HG03060 (cell line): ENCODE data around the gene MTX1.
"Not testable (repeated sequence)": the region's sequence is repeated elsewhere in the genome, so short reads cannot be mapped to it uniquely, and the experiment has no call there.

Experiments
- ATAC-seq: cut with Tn5 transposase; IDR thresholded peaks from one replicate; pipeline ENCODE4 v1.9.1; 2021; ENCODE audit warnings: low read depth, moderate number of reproducible peaks; ENCODE audit not compliant: unreplicated experiment

The MTX1 gene

DNA sequence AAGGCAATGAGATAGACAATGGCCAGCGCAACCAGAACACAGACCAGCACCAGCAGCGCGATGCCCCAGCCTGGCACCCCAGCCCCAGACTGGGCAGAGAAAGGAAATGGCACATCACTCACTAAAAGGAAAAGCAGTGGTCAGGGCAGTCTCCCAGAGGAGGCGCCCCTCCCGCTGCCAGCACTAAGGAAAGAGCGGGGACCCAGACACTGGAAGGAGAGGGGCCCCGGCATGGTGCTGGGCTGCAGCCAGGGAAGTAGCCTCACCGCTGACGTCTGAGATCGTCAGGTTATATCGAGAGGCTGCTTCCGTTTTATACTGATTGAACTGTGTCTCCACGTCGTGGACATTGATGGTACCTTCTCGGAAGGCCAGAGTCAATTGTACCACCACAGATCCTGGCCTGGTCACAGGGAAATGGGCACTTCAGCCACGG is 21.0 kb upstream of the MTX1 start:
- no peak for ATAC-seq

DNA sequence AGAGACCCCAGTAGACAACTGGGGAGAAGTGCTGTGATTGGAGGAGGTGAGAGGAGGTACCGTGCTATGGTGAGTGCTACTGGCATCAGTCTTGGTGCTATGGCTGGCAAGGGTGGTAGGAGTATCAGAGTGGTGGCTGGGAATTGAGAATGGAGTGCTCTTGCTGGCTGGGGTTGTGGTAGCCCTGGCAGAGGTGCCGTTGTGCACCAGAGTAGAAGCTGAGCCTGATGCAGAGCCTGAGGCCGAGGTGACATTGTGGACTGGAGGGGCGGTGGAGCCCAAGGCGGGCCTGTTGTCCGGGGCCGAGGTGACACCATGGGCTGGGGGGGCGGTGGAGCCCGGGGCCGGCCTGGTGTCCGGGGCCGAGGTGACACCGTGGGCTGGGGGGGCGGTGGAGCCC is 20.2 kb upstream of the MTX1 start:
- ATAC-seq, result no peak

DNA sequence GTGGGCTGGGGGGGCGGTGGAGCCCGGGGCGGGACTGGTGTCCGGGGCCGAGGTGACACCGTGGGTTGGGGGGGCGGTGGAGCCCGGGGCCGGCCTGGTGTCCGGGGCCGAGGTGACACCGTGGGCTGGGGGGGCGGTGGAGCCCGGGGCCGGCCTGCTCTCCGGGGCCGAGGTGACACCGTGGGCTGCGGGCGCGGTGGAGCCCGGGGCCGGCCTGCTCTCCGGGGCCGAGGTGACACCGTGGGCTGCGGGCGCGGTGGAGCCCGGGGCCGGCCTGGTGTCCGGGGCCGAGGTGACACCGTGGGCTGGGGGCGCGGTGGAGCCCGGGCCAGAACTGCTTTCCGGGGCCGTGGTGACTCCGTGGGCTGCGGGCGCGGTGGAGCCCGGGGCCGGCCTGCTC is 18.6 kb upstream of the MTX1 start:
- ATAC-seq, result not testable (repeated sequence)

DNA sequence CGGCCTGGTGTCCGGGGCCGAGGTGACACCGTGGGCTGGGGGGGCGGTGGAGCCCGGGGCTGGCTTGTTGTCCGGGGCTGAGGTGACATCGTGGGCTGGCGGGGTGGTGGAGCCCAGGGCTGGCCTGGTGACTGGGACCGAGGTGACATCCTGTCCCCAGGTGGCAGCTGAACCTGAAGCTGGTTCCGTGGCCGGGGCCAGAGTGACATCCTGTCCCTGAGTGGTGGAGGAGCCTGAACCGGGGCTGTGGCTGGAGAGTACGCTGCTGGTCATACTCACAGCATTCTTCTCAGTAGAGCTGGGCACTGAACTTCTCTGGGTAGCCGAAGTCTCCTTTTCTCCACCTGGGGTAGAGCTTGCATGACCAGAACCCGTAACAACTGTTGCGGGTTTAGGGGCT is 16.6 kb upstream of the MTX1 start:
- ATAC-seq, result no peak

GRCh38 chr1:155192346-155193274 is 15.9 kb upstream of the MTX1 start:
- ATAC-seq, result no peak

DNA sequence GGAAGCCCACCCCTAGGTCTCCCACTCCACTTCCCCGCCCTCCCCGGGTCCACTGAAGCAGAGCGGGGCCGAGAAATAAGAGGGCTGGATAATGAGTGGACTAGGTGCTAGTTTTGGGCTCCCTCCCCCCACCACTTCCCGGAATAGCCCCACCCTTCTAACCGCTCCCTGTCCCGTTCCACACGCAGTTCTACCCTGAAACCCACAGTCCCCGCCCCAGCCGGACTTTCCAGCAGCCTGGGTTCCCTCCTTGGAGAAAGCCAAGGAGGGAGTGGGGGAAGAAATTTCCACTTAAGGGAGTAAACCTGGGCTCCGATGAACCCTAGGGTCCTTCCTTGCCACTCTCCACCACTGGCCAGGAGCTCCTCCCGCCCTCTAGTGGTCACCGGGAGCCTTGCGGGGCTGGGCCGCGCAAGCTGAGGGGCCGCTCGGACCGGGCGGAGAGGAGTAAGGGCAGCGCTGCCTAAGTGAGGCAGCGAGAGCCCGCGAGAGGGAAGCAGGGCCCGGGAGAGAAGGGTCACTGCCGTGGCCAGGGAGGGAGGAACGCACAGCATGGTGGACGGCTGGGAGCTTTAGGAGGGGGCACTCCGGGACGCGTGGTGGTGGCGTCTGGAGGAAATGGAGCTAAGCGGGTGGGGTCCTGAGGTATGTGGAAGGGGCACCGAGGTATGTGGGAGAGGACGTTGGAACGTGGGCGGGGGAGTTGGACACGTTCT is 15.1 kb upstream of the MTX1 start:
- no peak for ATAC-seq

DNA sequence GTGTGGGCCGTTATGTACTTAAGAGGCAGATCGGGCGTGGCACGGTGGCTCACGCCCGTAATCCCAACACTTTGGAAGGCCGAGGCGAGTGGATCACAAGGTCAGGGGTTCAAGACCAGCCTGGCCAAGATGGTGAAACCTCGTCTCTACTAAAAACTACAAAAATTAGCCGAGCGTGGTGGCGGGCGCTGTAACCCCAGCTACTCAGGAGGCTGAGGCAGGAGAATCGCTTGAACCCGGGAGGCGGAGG is 14.6 kb upstream of the MTX1 start:
- ATAC-seq, result not testable (repeated sequence)

- no peak for ATAC-seq
These were observed 13.0 kb upstream of the MTX1 start for GRCh38 chr1:155195201-155196102.

DNA sequence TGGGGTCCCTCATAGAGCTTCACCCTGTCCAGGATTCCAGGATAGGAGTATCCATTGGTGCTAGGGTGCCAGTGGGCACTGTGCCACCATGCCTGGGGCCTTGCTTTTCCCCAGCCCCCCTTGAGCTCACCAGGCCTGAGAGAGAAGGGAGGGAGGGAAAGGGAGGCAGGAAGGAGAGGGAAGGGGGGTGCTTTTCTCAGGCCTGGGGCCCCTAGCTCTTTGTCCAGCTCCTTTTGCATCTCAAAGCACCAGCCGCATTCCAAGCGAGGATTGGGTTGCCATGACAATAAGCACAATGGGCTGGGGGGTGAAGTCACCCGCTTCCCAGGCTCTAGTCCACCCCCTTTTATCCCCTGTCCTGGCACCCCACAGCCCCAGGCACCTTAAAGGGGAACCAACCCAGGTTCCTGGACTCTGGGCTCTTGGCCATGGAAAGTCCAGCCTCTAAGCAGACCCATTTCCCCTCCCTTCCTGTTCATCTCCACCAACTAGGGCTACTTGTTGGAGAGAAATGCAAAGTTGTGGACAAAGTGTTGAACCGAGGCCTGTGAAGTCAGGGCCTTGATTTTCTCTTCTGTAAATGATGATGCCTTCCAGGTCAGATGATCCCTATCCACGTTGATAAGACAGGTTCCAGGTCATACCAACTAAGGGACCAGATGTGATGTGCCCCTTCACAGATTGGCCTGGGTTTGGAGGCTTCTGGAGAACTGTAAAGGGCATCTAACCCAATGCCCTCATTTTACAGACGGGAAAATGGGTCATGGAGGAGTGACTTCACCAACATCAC is 12.2 kb upstream of the MTX1 start:
- ATAC-seq, result no peak

- ATAC-seq, result no peak
These were observed 11.4 kb upstream of the MTX1 start for GRCh38 chr1:155196893-155197638.

DNA sequence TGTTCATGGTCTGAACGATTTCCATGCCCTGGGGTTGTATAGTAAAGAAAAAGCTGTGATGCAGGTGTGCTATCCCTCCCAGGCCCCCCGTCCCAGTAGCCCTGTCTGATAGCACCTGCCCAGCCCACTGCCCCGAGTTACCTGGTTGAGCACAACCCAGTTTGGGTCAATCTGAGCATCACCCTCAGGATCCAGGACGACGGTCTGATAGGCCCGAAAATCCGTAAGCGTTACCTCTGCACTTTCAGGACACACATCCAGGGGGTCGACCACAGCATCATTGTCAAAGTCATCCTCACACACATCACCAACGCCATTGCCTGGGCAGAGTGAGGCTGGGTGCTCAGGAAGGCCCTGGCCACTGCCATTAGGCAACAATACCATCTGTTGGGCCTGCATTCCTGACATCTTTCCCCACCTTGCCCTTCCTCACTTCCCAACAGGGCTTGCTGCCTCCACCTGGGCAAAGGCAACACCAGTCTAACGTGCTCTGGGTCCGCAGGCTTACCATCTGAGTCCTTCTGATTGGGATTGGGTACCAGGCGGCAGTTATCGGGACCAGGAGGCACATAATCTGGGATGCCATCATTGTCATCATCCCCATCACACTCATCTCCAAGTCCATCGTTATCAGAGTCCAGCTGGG is 10.5 kb upstream of the MTX1 start:
- no peak for ATAC-seq

- ATAC-seq, result no peak
These were observed 10.0 kb upstream of the MTX1 start for GRCh38 chr1:155198547-155198906.

DNA sequence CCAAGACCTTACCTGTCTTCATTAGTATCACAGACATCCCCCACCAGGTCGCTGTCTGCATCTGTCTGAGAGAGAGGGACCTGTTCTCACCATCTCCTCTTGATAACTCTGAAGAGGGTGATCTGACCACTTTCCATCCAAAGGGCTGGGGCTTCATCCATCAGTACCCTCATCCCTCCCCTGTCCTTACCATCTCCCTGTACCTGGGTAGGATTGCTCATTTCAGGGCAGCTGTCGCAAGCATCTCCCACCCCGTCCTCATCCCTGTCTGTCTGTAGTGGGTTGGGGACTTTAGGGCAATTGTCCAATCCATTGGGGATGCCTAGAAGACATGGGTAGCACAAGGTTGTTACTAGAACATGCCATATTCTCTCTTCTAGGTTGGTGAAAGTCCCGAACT is 8.7 kb upstream of the MTX1 start:
- no peak for ATAC-seq

DNA sequence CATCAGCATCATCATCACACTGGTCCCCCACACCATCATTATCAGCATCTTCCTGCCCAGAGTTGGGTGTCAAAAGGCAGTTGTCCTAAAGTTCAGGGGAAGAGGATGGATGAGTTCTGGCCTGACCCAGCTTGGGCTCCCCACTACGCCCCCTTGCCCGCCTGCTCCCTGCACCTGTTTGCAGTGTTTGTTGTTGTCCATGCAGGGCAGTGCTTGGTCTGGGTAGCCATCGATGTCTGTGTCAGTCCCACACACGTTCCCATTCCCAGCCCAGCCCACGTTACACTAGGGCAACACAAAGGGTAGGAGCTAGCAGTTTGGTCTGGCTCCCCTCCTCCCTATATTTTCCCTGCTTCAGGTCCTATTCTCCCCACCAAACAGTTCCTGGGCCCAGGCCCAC is 7.6 kb upstream of the MTX1 start:
- ATAC-seq, result no peak

- ATAC-seq, result no peak
These were observed 6.3 kb upstream of the MTX1 start for GRCh38 chr1:155202198-155202597.

GRCh38 chr1:155202731-155203515 is 5.6 kb upstream of the MTX1 start:
- no peak for ATAC-seq

DNA sequence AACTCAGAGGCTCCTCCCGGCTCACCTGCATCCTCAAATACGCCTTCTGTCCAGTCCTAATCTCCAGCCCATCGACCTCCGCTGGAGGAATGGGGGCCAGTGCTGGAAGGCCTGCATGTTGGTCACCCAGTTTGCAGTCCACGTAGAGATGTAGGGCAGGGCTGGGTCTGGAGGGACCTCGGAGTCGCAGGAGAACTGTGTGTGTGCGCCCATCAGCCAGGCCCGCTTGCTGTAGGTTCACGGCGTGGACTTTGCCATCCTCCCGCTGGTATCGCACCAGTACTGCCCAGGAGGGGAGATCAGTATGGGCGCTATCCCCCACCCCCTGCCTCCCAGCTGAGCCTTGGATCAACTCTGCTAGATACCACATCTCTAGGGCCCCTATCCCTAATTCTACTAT is 3.5 kb upstream of the MTX1 start:
- ATAC-seq, result no peak

DNA sequence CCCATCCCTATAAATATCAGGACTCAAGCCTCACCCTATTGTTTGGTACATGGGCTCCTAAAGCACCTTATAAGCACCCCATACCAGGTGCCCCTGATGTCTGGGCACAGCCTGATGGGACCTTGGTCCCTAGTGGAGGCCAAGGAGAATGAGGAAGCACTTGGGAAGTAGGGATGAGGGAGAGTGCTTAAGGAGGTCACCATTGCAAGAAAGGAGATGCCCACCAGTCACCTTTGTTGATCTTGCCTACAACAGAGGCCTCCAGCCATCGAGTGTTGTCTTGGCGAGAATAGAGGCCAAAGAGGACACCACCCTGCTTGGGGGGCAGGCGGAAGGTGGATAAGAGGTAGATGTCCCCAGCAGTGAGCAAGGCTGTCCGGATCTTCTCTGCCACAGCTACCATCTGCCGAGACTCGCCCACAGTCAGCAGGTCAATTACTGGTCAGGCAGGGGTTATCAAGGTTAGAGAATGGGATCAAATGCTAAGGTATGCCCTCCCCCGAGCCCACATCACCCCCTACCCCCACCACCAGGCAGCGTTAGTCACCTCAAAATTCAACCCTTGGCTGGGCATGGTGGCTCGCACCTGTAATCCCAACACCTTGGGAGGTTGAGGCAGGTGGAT is 2.4 kb upstream of the MTX1 start:
- ATAC-seq, result no peak
